Colonic mucosa (tissue), 4 donors: ENCODE measurements around the gene PDIK1L. TPM values are rescaled to one million over a fixed set of nuclear protein-coding genes. Genes with fewer than 3 reads are reported as not detected.

Experiments
- DNase-seq: peaks from one replicate; pipeline ENCODE4 v3.0.0-alpha.2; 2020
- H3K27ac ChIP-seq: fragments of 200-600 bp; one replicate; pipeline ENCODE4 v1.8.0; 2021
- H3K27me3 ChIP-seq: fragments of 200-600 bp; one replicate; pipeline ENCODE4 v1.8.0; 2021
- H3K36me3 ChIP-seq: fragments of 200-600 bp; one replicate; pipeline ENCODE4 v1.8.0; 2021
- H3K4me1 ChIP-seq: fragments of 200-600 bp; one replicate; pipeline ENCODE4 v1.8.0; 2021; ENCODE audit warnings: mild to moderate bottlenecking
- H3K4me3 ChIP-seq: fragments of 200-600 bp; one replicate; pipeline ENCODE4 v1.8.0; 2021
- H3K9ac ChIP-seq, 2 donors: one replicate each; pipeline ENCODE4 v1.7.0; 2013; ENCODE audit warnings: control low read depth in 2 of 2, low read depth in 2 of 2, low read length in 2 of 2
- H3K9me3 ChIP-seq: fragments of 200-600 bp; one replicate; pipeline ENCODE4 v1.8.0; 2021
- intact Hi-C: fragments of 100-400 bp; cut with DNase I; formaldehyde crosslinking; loops from one replicate; pipeline ENCODE4 v1.14.1; 2022
- total RNA-seq, 2 donors: library from RNA; stranded (reverse); fragmentation: NEBNext Ultra II Directional in 1 of 2; extraction: Animal tissue kit (Norgen Biotek cat#: 25700) in 1 of 2; gene quantifications; one replicate each; pipeline ENCODE4 v1.2.1, GENCODE V29; 2021
- TF ChIP-seq, protein P1 (sequence below): fragments of 200-600 bp; IDR thresholded peaks from one replicate; pipeline ENCODE4 v1.8.0; 2022; ENCODE audit warnings: antibody characterized with exemption, mild to moderate bottlenecking
- donor health status: healthy.
- donor health status: DM: no; HTN: no; CAD: no.
- donor health status: DM: no; HTN: no; CAD: no.

PDIK1L gene
- total RNA-seq, 2 donors from 2014 or later, result 12.5 to 14.8 TPM

DNA sequence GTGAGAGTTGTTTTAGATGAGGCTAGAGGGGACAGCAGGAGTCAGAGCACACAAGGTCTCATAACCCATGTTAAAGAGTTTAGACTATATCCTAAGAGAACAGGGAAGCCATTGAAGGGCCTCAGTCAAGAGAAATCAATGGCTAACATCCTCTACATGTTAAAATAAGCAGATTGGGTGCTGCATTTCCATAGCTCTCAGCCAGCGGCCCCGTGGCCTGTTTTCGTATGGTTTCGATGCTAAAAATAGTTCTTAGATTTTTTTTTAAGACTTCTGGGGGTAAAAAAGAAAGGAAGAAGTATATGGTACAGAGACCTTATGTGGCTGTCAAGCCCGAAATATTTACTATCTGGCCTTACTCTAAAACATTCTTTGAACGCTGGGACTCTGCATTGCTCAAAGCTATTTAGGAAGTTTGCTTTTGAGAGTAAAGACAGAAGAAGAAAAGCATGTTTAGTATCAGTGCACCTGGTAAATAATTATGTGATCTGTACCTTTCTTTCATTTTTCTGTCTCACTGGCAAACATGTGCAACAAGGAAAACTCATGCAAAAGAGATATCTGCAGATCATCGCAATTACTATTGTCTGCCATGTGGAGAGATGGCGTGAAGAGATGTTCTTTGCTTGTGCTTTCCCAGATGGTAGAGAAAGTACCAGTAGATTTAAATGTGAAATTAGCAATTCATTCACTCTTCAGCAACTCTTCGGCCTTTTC is 8.4 kb downstream of the PDIK1L start:
- intact Hi-C loops, result no loop called here
- Histone ChIP-seq H3K9me3 (no peaks in the 10 kb centered on the region), H3K4me3 (no peak overlapping the region), H3K9ac (no peak overlapping the region), H3K4me1 (no peaks in the 10 kb centered on the region), H3K27ac (no peak overlapping the region), H3K27me3 (no peaks in the 10 kb centered on the region), H3K36me3 (peaks cover 4% of the 10 kb centered on the region)
- no peak for DNase-seq
- TF ChIP-seq, protein P1, sequence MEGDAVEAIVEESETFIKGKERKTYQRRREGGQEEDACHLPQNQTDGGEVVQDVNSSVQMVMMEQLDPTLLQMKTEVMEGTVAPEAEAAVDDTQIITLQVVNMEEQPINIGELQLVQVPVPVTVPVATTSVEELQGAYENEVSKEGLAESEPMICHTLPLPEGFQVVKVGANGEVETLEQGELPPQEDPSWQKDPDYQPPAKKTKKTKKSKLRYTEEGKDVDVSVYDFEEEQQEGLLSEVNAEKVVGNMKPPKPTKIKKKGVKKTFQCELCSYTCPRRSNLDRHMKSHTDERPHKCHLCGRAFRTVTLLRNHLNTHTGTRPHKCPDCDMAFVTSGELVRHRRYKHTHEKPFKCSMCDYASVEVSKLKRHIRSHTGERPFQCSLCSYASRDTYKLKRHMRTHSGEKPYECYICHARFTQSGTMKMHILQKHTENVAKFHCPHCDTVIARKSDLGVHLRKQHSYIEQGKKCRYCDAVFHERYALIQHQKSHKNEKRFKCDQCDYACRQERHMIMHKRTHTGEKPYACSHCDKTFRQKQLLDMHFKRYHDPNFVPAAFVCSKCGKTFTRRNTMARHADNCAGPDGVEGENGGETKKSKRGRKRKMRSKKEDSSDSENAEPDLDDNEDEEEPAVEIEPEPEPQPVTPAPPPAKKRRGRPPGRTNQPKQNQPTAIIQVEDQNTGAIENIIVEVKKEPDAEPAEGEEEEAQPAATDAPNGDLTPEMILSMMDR, result no peak

DNA sequence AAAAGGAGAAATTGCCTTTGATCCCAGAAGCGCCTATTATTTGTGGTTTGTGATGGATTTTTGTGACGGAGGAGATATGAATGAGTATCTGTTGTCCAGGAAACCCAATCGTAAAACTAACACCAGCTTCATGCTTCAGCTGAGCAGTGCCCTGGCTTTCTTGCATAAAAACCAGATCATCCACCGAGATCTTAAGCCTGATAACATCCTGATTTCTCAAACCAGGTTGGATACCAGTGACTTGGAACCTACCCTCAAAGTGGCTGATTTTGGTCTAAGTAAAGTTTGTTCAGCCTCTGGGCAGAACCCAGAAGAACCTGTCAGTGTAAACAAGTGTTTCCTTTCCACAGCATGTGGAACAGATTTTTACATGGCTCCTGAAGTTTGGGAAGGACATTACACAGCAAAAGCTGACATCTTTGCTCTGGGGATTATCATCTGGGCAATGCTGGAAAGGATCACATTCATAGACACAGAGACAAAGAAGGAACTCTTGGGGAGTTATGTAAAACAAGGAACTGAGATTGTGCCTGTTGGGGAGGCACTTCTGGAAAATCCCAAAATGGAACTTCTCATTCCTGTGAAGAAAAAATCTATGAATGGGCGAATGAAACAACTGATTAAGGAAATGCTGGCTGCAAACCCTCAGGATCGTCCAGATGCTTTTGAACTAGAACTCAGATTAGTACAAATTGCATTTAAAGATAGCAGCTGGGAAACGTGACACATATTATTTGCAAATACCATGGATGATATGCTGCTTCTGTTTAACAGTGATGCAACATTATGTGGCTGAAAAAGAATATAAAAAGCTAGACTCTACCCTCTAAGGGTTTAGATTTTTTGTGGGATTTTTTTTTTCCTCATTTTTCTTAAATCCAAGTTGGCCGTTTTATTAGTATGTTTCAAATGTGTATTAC is 10.5 kb downstream of the PDIK1L start:
- Histone ChIP-seq H3K27ac (peak overlapping the region; percentile 24), H3K9ac (peak overlapping the region in 1 of 2 donors; percentile 57), H3K4me3 (no peak overlapping the region), H3K9me3 (no peaks in the 10 kb centered on the region), H3K36me3 (no peaks in the 10 kb centered on the region), H3K4me1 (no peaks in the 10 kb centered on the region), H3K27me3 (no peaks in the 10 kb centered on the region)
- DNase-seq, result no peak
- intact Hi-C loops, result no loop called here
- TF ChIP-seq, protein P1, result no peak

DNA sequence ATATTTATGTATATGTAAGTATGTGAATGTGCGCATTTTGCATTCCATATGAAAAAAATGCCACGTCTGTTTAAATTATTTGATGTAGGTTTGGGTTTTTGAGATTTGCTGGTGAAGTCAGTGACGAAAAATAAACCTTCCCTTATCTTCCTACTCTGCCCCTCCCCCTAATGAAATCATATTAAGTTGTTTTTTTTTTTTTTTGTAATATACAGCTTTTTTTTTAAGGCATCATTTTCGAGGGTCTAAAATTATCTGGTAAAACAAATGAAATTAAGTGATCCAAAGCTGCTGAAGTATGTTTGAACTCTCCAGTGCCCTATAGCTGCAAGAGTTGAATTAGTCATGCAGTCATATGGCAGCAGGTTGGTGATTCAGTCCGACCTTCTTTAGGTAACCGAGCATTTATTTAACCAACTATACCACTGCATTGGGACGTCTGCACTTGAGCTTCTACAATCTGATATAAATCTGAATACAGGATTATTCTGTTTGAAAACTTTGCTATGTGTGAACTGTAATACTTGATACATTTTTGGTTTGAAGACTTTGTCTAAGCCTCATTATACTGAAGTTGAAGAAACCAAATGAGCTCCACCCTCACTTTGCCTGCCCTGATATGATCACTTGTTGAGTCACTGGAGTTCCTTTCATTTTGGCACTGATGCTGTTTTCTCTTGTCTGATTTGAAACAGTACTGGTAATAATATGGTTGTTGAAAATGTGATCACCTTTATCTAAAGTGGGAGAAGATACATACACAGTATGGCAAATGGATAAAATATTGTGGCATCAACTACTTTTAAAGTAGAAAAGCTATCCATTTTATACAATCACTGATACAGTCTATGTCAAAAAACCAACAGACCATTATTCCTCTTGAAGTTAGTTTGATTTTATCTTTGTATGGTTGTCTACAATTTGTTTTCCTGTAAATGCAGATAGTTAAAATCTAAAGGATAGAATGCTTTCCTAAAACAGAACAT is 11.7 kb downstream of the PDIK1L start:
- no peak overlapping the region for H3K9ac ChIP-seq

DNA sequence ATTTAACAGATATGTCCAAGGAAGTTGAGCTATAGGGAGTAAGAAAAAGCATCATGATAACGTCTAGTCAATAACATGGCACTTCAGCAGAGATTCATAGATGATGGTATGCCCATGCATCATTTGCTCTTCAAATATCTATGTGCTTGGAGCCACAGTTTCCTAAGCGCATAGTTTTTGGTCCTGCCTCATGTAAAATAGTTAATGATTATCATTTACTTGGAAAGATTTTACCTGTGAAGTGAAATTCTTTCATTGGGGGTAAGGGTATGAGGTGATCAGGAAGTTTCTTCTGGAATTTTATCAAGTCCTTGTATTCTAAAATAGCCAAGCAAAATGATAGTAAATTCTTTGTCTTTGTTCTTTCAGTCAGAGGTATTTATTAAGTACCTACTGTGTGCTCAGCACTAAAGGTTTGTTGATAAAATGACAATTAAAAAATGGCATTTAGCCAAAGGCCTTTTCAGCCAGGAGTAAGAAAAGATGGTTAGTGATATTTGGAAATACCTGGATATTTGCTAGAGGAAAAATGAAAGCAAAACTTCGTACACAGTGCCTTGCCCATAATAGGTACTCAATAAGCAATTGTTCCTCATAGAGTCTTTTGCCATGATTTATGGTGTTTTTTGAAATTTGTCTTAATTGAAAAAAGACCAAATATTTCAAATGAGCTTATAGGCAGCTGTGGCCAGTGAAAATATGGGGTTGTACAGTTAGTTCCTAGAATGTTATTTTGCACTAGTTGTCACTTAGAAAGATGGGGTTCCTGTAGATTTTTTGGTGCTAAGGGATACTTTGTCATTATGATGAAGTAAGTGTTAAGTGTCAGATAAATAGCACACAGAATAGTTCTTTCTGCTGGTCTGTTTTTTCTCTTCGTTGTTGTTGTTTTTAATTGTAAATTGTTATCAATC is 13.1 kb downstream of the PDIK1L start:
- H3K9ac ChIP-seq, result no peak overlapping the region
- no peak overlapping the region for H3K4me3 ChIP-seq
- TF ChIP-seq, protein P1, result no peak
- no peaks in the 10 kb centered on the region for H3K9me3 ChIP-seq
- no peak for DNase-seq
- H3K27ac ChIP-seq, result peak overlapping the region; percentile 97
- no peaks in the 10 kb centered on the region for H3K4me1 ChIP-seq
- intact Hi-C loops, result no loop called here
- no peaks in the 10 kb centered on the region for H3K27me3 ChIP-seq
- H3K36me3 ChIP-seq, result no peaks in the 10 kb centered on the region

More for the DNA sequence above, 11.7 kb downstream of the PDIK1L start:
- no peaks in the 10 kb centered on the region for H3K27me3 ChIP-seq
- no peak overlapping the region for H3K4me3 ChIP-seq
- no peaks in the 10 kb centered on the region for H3K9me3 ChIP-seq
- TF ChIP-seq, protein P1, result no peak
- no peak for DNase-seq
- intact Hi-C loops, result no loop called here
- no peaks in the 10 kb centered on the region for H3K36me3 ChIP-seq
- no peaks in the 10 kb centered on the region for H3K4me1 ChIP-seq
- peak overlapping the region; percentile 10 for H3K27ac ChIP-seq
